HPDE6-E6E7 (cell line): ENCODE results near the gene RAB8A.
"Not testable (repeated sequence)": the region's sequence is repeated elsewhere in the genome, so short reads cannot be mapped to it uniquely, and the experiment has no call there.

Experiments used
- DNase-seq: peaks from one replicate; pipeline ENCODE4 v3.0.0; 2011; ENCODE audit warnings: missing footprints; ENCODE audit errors: extremely low spot score

The RAB8A gene

GRCh38 chr19:16178866-16179265 lies 67.2 kb downstream of the RAB8A start:
- DNase-seq, result not testable (repeated sequence)

- DNase-seq, result no peak
Observed at GRCh38 chr19:16180611-16181010, 68.9 kb downstream of the RAB8A start.
